HG02623 (cell line): Measurements from ENCODE around the gene ITPRID1.
"Not testable (repeated sequence)": the region's sequence is repeated elsewhere in the genome, so short reads cannot be mapped to it uniquely, and the experiment has no call there.

Source experiments
- ATAC-seq: cut with Tn5 transposase; IDR thresholded peaks from one replicate; pipeline ENCODE4 v1.9.1; 2021; ENCODE audit warnings: moderate library complexity; ENCODE audit not compliant: unreplicated experiment

The ITPRID1 gene

DNA sequence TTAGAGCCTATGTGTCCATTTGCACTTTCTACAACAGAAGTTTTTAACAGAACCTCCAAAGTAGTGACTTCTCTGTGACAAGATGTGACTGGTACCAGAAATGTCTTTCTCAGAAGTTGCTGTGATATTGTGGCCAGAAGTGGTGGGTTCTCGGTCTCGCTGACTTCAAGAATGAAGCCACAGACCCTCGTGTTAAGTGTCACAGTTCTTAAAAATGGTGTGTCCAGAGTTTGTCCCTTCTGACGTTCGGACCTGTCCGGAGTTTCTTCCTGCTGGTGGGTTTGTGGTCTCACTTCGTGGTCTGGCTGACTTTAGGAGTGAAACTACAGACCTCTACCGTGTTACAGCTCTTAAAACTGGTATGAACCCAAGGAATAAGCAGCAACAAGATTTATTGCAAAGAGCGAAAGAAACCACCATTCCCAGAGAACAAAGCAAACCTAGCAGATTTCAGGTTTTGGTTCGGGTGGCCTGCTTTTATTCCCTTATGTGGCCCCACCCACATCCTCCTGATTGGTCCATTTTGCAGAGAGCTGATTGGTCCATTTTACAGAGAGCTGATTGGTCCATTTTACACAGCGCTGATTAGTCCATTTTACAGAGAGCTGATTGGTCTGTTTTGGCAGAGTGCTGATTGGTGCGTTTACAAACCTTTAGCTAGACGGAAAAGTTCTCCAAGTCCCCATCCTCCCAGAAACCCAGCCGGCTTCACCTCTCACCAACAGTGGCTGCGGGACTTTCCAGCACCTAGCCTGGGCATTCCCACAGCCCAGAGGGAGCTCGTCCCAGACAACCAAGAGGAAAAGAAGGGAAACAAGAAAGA, 3.0 kb downstream of the ITPRID1 start:
- no peak for ATAC-seq

DNA sequence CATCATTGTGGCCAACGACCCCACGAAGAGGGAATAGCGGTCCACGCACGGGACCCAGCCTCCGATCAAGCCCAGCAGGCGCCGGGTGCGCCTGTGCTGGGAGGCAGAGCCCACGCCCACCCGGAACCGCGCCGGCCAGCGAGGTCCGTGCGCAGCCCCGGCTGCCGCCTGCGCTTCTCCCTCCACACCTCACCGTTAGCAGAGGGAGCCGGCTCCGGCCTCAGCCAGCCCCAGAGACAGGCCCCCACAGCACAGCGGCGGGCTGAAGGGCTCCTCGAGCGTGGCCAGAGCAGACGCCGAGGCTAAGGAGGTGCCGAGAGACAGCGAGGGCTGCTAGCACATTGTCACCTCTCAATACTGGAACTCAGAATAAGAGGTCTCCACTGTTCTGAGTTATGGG, 3.6 kb downstream of the ITPRID1 start:
- no peak for ATAC-seq

GRCh38 chr7:31518766-31519165, 4.9 kb downstream of the ITPRID1 start:
- ATAC-seq, result no peak

DNA sequence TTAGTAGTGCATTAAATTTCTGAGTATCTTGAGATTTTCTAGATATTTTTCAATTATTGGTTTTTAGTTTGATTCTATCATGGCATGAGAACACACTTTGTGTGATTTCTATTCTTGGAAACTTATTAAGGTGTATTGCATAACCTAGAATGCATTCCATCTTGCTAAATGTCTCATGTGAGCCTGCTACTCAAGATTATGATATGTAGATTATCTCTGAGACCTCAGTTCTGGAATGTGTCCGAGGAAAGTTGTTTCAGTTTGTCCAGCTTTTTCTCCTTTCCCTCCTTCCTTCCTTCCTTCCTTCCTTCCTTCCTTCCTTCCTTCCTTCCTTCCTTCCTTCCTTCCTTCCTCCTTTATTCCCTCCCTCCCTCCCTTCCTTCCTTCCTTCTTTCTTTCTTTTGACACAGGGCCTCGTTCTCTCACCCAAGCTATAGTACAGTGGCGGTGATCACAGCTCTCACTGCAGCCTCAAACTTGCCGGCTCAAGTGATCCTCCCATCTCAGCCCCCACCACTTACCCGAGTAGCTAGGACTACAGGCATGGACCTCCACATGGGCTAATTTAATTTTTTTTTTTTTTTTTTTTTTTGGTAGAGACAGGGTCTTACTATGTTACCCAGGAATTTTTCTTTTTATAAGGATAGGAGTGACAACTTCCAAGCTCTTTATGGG, 7.6 kb downstream of the ITPRID1 start:
- ATAC-seq, result no peak

- ATAC-seq, result no peak
Observed at GRCh38 chr7:31526864-31527263, 13.0 kb downstream of the ITPRID1 start.

- ATAC-seq, result no peak
Observed at GRCh38 chr7:31529103-31529502, 15.2 kb downstream of the ITPRID1 start.

- ATAC-seq, result not testable (repeated sequence)
Observed at GRCh38 chr7:31540651-31541185, 26.8 kb downstream of the ITPRID1 start.

GRCh38 chr7:31545549-31545948, 31.7 kb downstream of the ITPRID1 start:
- no peak for ATAC-seq

DNA sequence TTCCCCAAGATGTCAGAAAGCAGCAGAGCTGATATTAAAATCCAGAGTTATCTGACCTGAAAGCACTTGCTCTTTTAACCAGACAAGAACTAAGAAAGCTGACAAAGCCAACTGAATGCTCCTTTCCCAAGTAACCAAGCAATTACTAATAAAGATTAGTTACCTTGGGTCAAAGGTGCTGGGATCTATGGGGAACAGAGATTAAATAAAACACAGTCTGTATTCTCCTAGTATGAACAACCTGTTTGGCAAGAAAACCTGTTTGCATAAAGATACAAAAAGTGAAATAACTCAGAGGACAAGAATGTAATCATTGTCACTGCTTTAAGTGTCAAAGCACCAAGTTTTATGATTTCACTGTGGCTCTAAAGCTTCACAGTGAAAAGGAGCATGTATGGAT, 35.7 kb downstream of the ITPRID1 start:
- ATAC-seq, result no peak

DNA sequence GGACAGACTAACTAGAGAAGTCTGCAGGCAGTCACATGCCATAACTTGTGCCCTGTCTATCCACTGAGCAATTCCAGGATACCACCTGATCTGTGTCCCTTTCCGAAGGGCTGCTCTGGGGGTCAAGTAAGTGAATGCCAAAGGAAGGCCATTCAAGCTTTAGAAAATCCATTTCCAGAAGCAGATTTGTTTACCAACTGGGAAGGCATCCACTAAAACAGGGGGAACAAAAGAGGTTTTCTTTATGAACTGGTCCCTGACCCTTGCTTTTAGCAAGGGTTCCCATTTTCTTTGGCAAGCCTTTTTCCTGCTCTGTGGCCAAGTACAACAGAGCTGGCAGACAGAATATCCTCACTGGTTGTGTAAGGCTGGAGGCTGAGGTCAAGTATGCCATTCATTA, 36.5 kb downstream of the ITPRID1 start:
- no peak for ATAC-seq

GRCh38 chr7:31553661-31554081, 39.8 kb downstream of the ITPRID1 start:
- no peak for ATAC-seq

DNA sequence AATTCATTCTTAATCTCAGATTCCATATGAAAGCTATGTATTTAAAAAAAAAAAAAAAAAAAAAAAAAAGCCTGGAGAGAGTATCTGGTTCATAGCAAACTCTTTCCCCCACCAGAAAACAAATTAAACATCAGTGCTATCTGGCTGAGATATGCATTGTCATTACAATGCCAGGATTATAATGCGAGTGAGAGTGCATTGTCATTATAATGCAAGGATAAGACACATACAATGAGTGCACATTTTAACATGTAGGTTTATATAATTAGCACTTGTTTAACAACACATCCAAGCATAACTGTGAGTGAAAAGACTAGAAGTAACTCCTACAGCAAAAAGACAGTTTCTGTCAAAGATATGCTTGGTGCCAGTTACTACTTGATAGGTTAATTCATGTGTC, 48.1 kb downstream of the ITPRID1 start:
- ATAC-seq, result no peak

DNA sequence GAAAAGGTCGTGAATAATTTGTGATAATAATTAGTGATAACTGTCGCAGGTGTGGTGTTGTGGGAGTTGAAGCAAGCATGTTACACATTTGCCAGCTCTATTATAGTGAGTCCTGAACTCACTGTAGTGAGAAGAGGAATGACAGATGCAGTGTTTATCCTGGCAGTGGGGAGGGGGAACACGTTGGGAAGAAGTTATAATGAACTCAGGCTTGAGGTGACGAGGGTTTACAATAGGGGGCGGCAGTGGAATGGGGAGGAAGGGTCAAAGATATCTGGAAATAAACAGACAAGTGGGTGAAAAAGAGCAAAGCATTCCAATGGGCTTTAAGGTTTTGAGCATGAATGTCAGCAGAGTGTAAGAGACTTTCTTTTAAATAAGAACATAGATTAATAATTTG, 49.6 kb downstream of the ITPRID1 start:
- ATAC-seq, result no peak

- ATAC-seq, result no peak
Observed at GRCh38 chr7:31563951-31564350, 50.1 kb downstream of the ITPRID1 start.

- no peak for ATAC-seq
Observed at GRCh38 chr7:31564661-31565060, 50.8 kb downstream of the ITPRID1 start.

DNA sequence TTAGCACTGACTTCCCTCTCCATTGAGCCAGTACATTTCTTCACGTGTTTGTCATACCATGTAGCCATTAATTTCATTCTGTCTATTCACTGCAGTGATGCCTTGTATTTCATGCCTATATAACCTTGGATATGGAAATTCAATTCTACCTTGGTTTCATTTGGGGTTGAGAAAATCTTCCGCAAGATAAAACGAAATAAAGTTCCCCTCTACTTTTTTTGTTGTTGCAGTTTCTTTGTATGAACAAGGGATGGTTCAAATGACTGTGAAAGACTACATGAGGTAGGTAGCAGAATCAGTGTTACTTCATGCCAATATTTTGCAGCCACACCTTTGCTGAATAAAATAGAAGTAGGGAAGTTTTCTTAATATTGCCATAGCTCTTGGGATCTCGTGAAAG, 55.6 kb downstream of the ITPRID1 start:
- no peak for ATAC-seq

GRCh38 chr7:31583526-31583925, 69.6 kb downstream of the ITPRID1 start:
- no peak for ATAC-seq

GRCh38 chr7:31583942-31584341, 70.1 kb downstream of the ITPRID1 start:
- ATAC-seq, result no peak

DNA sequence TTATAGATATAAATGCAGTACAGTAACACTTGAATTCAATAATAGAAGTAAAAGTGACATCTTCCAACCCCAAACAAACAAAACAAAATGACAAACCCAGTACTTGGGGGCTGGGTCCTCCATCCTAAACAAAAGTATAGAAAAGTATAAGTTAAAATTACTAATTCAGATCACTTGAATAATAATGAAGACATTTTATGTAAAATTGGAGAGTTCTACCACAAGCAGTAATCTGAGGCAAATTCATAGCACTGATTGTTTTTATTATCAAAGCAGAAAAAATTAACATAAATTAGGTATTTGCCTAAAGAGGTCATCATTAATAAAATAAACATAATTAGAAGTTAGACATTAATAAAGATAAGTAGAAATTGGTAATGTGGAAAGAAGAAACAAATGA, 81.5 kb downstream of the ITPRID1 start:
- no peak for ATAC-seq

GRCh38 chr7:31602041-31602625, 88.2 kb downstream of the ITPRID1 start:
- ATAC-seq, result no peak

DNA sequence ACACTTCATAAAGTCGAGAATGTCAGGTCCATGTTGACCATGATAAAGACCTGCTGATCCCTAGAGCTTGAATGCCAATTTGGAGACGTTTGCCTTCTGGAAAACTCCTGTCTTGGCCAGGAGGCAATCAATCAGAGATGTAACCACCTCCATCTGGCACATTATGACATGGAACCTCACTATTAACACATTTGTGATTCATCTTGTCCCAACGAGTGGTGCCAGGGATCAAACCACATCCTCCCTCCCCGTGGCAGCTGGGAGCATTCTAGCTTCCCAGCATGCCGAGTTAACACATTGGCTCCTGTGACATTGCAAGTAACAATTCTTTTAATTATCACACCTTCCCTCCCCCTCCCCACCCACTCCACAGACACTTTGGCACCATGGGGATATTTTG, 89.2 kb downstream of the ITPRID1 start:
- no peak for ATAC-seq

- ATAC-seq, result no peak
Observed at GRCh38 chr7:31613604-31614003, 99.7 kb downstream of the ITPRID1 start.
